Kidney capillary endothelial cell (primary cell): ENCODE measurements around the gene PUS7.
"Not testable (repeated sequence)": the region's sequence is repeated elsewhere in the genome, so short reads cannot be mapped to it uniquely, and the experiment has no call there.

Experiments
- DNase-seq: peaks from one replicate; pipeline ENCODE4 v3.0.0-alpha.2; 2018; ENCODE audit warnings: low spot score

PUS7 gene, protein sequence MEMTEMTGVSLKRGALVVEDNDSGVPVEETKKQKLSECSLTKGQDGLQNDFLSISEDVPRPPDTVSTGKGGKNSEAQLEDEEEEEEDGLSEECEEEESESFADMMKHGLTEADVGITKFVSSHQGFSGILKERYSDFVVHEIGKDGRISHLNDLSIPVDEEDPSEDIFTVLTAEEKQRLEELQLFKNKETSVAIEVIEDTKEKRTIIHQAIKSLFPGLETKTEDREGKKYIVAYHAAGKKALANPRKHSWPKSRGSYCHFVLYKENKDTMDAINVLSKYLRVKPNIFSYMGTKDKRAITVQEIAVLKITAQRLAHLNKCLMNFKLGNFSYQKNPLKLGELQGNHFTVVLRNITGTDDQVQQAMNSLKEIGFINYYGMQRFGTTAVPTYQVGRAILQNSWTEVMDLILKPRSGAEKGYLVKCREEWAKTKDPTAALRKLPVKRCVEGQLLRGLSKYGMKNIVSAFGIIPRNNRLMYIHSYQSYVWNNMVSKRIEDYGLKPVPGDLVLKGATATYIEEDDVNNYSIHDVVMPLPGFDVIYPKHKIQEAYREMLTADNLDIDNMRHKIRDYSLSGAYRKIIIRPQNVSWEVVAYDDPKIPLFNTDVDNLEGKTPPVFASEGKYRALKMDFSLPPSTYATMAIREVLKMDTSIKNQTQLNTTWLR

DNA sequence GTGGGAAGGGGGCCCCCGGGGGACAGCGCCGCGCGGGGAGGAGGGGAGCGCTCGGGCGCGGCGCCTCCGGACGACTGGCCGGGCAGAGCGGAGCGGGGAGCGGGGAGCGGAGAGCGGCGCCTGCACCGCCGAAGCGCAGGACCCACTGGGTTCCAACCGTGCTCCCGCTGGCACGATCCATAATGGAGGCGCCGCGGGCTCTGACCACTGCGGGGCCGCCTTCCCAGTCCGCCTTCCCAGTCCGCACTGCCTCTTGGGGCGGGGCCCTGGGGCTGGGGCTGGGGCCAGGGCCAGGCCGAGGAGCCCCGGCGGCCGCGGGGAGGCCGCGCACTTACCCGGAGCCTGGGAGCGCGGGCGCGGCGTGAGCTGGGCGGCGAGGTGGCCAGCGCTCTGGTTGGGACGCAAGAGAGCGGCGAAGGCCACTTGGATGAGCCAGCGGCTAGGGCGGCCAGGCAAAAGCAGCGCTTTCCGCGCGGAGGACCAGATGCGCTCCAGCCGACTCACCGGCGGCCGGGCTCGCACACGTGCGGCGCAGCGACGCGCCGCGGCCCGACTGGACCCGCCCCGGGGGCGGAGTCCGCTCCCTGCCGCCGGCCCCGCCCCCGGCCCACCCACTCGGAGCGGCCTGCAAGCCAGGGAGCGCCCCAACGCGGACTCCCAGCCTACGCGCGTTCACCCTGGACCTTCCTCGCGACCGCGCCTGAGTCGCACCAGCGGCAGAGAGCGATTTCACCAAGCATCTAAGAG is at the start of gene PUS7:
TSS of gene PUS7 (minus strand) at position 555 of the 747 bp plus-strand sequence. CDS start 13,759 bp downstream, outside the sequence.
- DNase-seq, result peak; percentile 87

GRCh38 chr7:105567821-105568220 is 45.8 kb upstream of the PUS7 start:
- no peak for DNase-seq

DNA sequence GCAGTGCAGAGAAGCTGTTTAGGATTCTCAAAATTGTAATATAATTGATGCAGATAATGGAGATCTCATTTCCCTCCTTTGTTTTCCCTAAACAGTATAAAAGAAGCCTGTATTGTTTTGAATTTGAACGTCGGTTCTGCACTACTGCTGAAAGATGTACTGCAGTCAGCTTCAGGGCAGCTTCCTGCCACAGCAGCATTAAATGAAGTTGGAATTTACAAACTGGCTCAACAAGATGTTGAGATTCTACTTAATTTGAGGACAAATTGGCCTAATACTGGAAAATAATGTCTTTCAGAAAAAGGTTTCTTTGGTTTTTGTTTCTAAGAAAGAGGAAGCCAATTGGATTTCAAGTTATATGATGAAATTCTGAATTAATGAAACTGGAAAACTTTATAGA is 45.0 kb upstream of the PUS7 start:
- no peak for DNase-seq

DNA sequence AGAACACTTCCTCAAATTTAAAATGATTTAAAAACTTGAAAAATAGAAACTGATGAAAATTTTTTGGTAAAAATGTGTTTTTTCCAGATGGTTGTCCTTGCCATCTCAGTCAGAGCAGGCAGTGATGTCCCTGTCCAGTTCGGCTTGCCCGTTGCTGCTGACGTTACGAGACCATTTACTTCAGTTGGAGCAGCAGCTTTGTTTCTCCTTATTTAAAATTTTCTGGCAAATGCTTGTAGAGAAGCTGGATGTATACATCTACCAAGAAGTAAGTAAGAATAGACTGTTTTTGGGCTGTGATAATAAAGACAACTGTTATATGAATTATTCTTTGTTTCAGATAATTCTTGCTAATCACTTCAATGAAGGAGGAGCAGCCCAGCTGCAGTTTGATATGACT is 43.1 kb upstream of the PUS7 start:
- DNase-seq, result no peak

- DNase-seq, result no peak
Observed at GRCh38 chr7:105559926-105560325, 37.9 kb upstream of the PUS7 start.

DNA sequence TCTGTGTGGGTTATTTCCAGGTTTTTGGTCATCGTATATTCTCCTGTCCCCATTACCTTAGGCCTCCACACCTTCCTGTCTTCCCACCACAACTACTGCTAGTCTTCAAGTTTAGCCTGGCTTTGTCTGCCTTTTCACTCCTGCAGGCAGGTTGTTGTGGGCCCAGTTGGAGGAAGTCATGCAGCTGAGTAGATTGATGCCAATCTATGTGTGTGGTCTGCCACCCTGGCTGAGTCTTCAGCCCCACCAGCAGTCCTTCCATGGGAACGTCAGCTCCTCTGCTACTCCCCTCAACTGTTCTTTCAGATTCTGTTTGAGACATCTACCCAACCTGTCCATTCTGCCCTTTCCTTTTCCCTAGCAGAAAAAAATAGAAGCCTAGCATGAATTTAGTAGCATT is 16.3 kb upstream of the PUS7 start:
- DNase-seq, result no peak

DNA sequence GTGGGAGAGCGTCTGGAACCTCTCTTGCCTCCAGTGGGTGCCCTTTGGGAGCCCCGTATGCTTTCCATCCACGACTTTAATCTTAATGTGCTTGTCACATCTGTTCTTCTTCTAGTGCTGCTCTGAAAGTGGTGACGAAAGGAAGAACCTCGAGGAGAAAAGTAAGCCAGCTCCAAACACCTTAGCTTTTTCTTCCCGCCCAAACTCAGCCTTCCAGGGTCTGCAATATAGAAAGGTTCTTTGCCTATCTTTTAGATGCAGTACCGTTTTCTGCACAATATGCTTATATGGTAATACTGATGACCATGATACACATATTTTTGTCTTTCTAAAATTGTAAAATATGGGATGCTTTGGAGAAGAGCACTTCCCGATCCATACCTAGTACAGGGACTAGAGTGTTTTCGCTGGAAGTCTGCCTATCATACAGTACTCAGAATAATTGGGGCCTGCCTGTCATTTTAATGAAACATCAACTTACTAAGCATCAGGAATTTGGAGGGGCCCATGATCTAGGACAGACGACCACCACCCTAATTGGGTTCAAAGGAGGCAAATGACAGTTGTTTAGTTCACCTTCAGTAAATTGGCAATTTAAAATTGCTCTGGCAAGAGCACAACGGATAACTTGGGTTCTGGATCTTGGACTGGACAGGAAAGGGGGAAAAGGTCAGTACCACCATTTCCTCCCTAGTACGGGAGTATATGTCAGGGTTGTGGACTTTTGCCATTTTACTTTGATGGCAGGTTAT is 10.8 kb upstream of the PUS7 start:
- peak; percentile 5 for DNase-seq

DNA sequence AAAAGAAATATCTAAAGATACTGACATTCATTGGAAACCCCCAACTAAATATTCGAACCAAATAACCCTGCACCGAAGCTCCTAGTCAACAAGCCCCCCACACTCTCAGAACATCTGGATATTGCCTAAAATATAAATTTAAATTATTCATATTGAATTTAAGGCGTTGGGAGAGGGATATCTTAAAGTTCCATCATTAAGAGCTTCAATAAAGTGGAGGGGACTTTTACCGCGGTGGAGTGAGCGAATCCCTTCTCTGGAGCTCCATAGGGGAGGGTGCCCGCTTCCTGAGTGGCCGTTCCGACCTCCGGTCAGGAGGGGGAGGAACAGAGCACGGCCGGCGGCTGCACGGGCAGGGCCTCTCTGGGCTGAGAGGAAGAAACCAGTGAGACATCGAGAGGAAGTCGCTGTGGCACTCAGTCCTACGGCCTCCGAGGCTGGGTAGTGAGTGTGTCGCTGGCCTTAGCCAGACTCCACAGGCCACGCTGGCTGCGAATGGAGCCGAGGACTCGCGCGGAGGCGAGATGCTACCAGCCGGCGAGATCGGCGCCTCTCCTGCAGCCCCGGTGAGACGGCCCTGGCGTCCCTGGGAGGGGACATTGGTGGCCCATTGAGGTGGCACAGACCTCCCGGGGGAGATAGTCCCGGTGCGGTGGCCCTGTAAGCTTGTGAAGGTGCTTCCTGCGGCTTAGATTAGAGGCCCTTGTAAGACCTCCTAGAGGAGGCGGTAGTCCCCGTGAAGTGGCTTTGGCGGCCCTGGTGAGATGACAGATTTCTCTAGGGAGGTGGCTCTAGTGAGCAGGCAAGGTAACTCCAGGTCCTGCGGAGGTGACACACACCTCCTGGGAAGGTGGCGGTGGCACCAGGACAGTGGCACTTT is 10.0 kb upstream of the PUS7 start, which contains the start of gene RINT1:
TSS of gene RINT1 (plus strand) at position 410 of the 880 bp plus-strand sequence. CDS start at position 525, 115 bp downstream.
- DNase-seq, result peak; percentile 88

DNA sequence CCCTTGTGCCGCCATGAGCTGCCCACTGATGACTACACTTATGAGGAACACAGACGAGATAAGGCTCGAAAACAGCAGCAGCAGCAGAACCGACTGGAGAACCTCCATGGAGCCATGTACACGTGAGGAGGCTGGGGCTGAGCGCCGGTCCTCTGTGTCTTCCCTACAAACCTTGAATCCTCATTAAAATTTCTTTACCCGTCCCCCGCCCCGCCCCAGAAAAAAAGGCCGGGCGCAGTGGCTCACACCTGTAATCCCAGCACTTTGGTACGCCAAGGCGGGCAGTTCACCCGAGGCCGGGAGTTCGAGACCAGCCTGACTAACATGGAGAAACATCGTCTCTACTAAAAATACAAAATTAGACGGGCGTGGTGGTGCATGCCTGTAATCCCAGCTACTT is 8.5 kb upstream of the PUS7 start:
- no peak for DNase-seq

DNA sequence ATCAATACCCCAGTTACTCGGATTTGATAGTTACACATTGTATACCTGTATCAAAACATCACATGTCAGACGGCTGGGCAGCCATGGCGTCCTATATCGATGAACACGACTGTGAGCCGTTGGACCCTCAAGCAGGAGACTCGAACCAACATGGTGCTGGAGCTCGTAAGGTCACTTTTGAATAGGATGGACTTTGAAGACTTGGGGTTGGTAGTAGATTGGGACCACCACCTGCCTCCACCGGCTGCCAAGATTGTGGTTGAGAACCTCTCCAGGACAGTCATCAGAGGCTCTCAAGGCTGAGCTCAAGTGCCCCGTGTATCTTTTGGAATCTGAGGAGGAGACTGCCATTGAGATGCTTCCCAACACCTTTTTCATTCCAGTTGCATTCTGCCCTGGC is 8.1 kb upstream of the PUS7 start:
- DNase-seq, result no peak

GRCh38 chr7:105527737-105528136 is 5.7 kb upstream of the PUS7 start:
- DNase-seq, result not testable (repeated sequence)

- DNase-seq, result no peak
Observed at GRCh38 chr7:105524840-105525239, 2.8 kb upstream of the PUS7 start.

DNA sequence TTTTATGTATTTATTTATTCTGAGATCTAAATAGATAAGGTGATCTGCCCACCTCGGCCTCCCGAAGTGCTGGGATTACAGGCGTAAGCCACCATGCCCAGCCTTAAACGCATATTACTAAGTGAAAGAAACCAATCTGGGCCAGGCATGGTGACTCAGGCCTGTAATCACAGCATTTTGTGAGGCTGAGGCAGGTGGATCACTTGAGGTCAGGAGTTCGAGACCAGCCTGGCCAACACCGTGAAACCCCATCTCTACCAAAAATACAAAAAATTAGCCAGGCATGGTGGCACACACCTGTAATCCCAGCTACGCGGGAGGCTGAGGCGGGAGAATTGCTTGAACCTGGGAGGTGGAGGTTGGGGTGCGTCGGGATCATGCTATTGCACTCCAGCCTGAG is 2.4 kb upstream of the PUS7 start:
- not testable (repeated sequence) for DNase-seq

- peak; percentile 61 for DNase-seq
Observed at GRCh38 chr7:105521027-105521716, 899 bp downstream of the PUS7 start.

DNA sequence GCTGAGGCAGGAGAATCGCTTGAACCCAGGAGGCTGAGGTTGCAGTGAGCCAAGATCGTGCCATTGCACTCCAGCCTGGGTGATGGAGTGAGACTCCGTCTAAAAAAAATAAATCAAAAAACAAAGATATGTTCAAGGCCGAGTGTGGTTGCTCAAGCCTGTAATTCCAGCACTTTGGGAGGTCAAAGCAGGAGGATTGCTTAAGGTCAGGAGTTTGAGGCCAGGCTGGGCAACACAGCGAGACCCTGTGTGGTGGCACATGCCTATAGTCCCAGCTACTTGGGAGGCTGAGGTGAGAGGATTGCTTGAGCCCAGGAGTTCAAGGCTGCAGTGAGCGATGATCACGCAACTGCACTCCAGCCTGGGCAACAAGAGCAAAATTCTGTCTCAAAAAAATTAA is 1.5 kb downstream of the PUS7 start:
- DNase-seq, result not testable (repeated sequence)

DNA sequence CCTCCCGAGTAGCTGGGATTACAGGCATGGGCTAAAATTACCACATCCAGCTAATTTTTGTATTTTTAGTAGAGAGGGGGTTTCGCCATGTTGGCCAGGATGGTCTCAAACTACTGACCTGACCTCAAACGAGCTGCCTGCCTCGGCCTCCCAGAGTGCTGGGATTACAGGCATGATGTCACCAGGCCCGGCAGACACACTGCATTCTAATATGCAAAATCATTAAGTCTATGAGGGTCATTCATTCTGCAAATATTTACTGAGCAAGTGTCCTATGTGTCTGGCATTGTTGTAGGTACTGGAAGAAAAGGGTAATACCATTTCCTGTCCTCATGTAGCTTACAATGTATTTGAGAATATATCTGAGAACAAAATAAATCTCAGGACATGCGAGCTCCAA is 2.7 kb downstream of the PUS7 start:
- DNase-seq, result no peak

GRCh38 chr7:105515610-105516009 is 6.5 kb downstream of the PUS7 start:
- not testable (repeated sequence) for DNase-seq

GRCh38 chr7:105512926-105513526 is 9.0 kb downstream of the PUS7 start:
- DNase-seq, result no peak

DNA sequence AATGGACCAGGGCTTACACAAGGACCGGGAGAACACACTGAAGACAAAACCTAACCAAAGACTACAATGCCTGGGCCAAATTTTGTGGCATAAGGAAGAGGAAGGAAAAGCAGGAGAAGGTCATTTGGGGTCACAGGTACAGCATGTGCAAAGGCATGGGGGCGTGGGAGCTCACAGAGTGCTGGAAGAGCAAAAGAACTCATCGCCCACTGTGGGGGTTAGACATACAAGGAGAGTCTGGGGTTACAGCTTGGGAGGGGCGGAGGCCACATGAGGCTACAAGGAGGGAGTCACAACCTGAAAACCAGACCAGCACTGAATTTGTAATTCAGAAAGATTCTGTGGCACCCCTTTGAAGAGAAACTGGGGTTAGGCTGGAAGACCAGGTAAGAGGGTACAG is 9.7 kb downstream of the PUS7 start:
- no peak for DNase-seq

- DNase-seq, result no peak
Observed at GRCh38 chr7:105502173-105502572, 19.9 kb downstream of the PUS7 start.
